Measurements from ENCODE around the gene CRYZL1.

- TF ChIP-seq POLR2A (IDR thresholded peaks at IDR 0.05) (no peak), CTCF (IDR thresholded peaks at IDR 0.05 in 4 of 5, conservative IDR thresholded peaks at IDR 0.05 in 1 of 5) (no peak)
These were observed 20.5 kb upstream of the CRYZL1 start for GRCh38 chr21:33662046-33662445.
